Vagina (tissue), 2 donors: Measurements from ENCODE around the gene CTNNA3.

Experiments used
- CTCF ChIP-seq, 3 experiments: fragments of 450-650 bp in 2 of 3; fragments of 200-600 bp in 1 of 3; sonication (generic) in 1 of 3; IDR thresholded peaks; one replicate each; pipeline ENCODE4 v1.5.1; 2017 to 2019; ENCODE audit warnings: antibody characterized with exemption in 3 of 3, mild to moderate bottlenecking in 2 of 3, moderate library complexity in 2 of 3
- POLR2A ChIP-seq, 2 donors: fragments of 450-650 bp; IDR thresholded peaks; one replicate each; pipeline ENCODE4 v1.6.1; 2017; ENCODE audit warnings: antibody characterized with exemption in 2 of 2, mild to moderate bottlenecking in 2 of 2, moderate library complexity in 2 of 2

GRCh38 chr10:67723601-67724000 lies 27.6 kb upstream of the CTNNA3 start:
- TF ChIP-seq POLR2A (IDR thresholded peaks at IDR 0.05) (no peak), CTCF (IDR thresholded peaks at IDR 0.05) (no peak)
